OCI-LY3 (cell line): ENCODE measurements around the gene CAMK2G.
A peak's percentile ranks its signal among the peaks of the same experiment; 100 is the strongest.

ENCODE experiments used
- H2AFZ ChIP-seq: fragments of 200-600, 300-600 bp; shearing (Covaris generic); 2 replicates; pipeline ENCODE4 v1.6.0; 2014; ENCODE audit warnings: antibody characterized with exemption, low read depth, low read length
- H3K27ac ChIP-seq: fragments of 200-600, 300-600 bp; sonication (generic); 2 replicates; pipeline ENCODE4 v1.5.1; 2014; ENCODE audit warnings: mild to moderate bottlenecking, low read length, moderate library complexity, mixed read lengths
- H3K27me3 ChIP-seq: fragments of 200-600, 300-600 bp; sonication (generic); 2 replicates; pipeline ENCODE4 v1.6.1; 2014; ENCODE audit warnings: low read depth, low read length, mixed read lengths
- H3K36me3 ChIP-seq: fragments of 200-600, 300-600 bp; sonication (generic); replicated peaks from 2 replicates; pipeline ENCODE3; 2014; ENCODE audit warnings: low read depth, low read length, mixed read lengths
- H3K4me1 ChIP-seq: fragments of 300-600, 200-600 bp; sonication (generic); 2 replicates; pipeline ENCODE4 v1.6.1; 2014; ENCODE audit warnings: low read length, mixed read lengths
- H3K4me2 ChIP-seq: fragments of 200-600, 300-600 bp; sonication (generic); 2 replicates; pipeline ENCODE4 v1.6.1; 2014; ENCODE audit warnings: low read length, mixed read lengths
- H3K4me3 ChIP-seq: fragments of 300-600, 200-600 bp; sonication (generic); 2 replicates; pipeline ENCODE4 v1.5.1; 2014; ENCODE audit warnings: antibody characterized with exemption, mild to moderate bottlenecking, low read length, moderate library complexity
- H3K79me2 ChIP-seq: fragments of 300-600, 200-600 bp; shearing (Covaris generic); 2 replicates; pipeline ENCODE4 v1.6.1; 2014; ENCODE audit warnings: mild to moderate bottlenecking, low read length, mixed read lengths
- H3K9ac ChIP-seq: fragments of 300-600, 200-600 bp; shearing (Covaris generic); 2 replicates; pipeline ENCODE4 v1.6.0; 2014; ENCODE audit warnings: mild to moderate bottlenecking, low read length, moderate library complexity
- H3K9me3 ChIP-seq: fragments of 200-600, 300-600 bp; shearing (Covaris generic); 2 replicates; pipeline ENCODE4 v1.6.1; 2014; ENCODE audit warnings: low read length, mixed read lengths; ENCODE audit not compliant: insufficient read depth
- H4K20me1 ChIP-seq: fragments of 200-600, 300-600 bp; sonication (generic); 2 replicates; pipeline ENCODE4 v1.6.1; 2016; ENCODE audit warnings: low read length, mixed read lengths; ENCODE audit not compliant: insufficient read depth
- CTCF ChIP-seq: fragments of 200-600, 300-600 bp; sonication (generic); IDR thresholded peaks from 2 replicates; pipeline ENCODE4 v1.5.1; 2014; ENCODE audit warnings: antibody characterized with exemption, low read length, low read depth
- EZH2phosphoT487 ChIP-seq: fragments of 200-600 bp; shearing (Covaris generic); IDR thresholded peaks from 2 replicates; pipeline ENCODE4 v1.6.1; 2018; ENCODE audit warnings: antibody characterized with exemption, mixed run types, low read depth

CAMK2G gene

DNA sequence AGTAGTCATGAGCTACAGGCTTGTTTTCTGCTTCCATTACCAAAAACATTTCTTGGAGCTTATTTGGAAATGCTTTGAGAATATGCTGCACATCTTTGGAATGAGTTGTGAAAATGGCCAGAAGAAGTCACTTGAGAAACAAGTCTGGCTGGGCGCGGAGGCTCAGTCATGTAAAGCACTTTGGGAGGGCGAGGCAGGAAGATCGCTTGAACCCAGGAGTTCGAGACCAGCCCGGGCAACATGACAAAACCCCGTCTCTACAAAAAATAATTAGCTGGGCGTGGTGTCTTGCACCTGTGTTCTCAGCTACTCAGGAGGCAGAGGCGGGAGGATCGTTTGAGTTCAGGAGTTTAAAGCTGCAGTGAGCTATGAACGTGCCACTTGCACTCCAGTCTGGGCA is 93.4 kb downstream of the CAMK2G start:
- Histone ChIP-seq H3K4me2 (peak overlapping the region; percentile 93), H3K36me3 (peaks cover 9% of the 10 kb centered on the region), H3K79me2 (peaks cover 67% of the 10 kb centered on the region), H4K20me1 (no peaks in the 10 kb centered on the region), H3K9me3 (no peaks in the 10 kb centered on the region), H3K27me3 (no peaks in the 10 kb centered on the region), H3K9ac (peak overlapping the region; percentile 73), H3K27ac (no peak overlapping the region), H2AFZ (no peak overlapping the region), H3K4me1 (peaks cover 25% of the 10 kb centered on the region), H3K4me3 (peak overlapping the region; percentile 97)
- TF ChIP-seq EZH2phosphoT487 (no peak), CTCF (no peak)

- H4K20me1 ChIP-seq = 0 out of 2 replicates have a peak, but pooled peaks cover 4% of the 10 kb centered on the region
- peaks cover 70% of the 10 kb centered on the region for H3K79me2 ChIP-seq
- H3K9me3 ChIP-seq = no peaks in the 10 kb centered on the region
- H3K4me1 ChIP-seq = peaks cover 27% of the 10 kb centered on the region
- H3K9ac ChIP-seq = no peak overlapping the region
- no peak overlapping the region for H3K27ac ChIP-seq
- H2AFZ ChIP-seq = no peak overlapping the region
- no peaks in the 10 kb centered on the region for H3K27me3 ChIP-seq
- H3K4me2 ChIP-seq = peak overlapping the region; percentile 93
- TF ChIP-seq EZH2phosphoT487 = no peak
- TF ChIP-seq CTCF = no peak
- peak overlapping the region; percentile 97; the same call in 1 of the 2 replicates for H3K4me3 ChIP-seq
- peaks cover 16% of the 10 kb centered on the region for H3K36me3 ChIP-seq
Observed at GRCh38 chr10:73780301-73780700, 94.1 kb downstream of the CAMK2G start.

DNA sequence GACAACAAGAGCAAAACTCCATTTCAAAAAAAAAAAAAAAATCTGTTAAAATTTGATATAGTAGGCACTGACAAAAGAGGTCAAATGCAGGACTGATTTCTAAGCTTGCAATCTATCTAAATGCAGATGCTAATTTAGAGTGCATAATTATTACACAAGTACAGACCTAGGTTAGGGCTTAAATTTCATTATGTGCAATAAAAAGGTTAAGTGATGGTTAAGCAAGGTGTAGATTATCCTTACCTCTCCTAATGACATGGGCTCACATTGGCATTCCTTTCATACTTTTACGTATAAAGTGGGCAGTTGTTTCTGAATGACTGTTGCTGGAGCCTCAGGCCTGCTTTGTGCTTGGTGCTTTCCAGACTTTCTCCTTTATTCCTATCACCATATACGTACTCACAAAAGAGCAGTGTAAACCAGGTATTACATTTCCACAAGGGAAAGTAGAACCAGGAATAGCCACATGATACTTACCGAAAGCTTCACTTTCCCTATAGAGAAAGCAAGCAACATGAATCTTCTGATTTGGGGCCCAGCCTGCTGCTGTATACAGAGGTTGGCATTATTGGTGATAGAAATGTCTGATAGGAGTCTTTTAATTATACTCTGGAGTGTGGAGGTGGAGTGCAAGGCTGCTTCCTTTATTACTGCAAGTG is 94.7 kb downstream of the CAMK2G start:
- Histone ChIP-seq H3K4me3 (no peak overlapping the region), H3K27me3 (no peaks in the 10 kb centered on the region), H3K4me2 (no peak overlapping the region), H2AFZ (no peak overlapping the region), H3K9me3 (no peaks in the 10 kb centered on the region), H3K79me2 (peaks cover 75% of the 10 kb centered on the region), H4K20me1 (0 out of 2 replicates have a peak, but pooled peaks cover 7% of the 10 kb centered on the region), H3K4me1 (peaks cover 29% of the 10 kb centered on the region), H3K27ac (no peak overlapping the region), H3K9ac (no peak overlapping the region), H3K36me3 (peaks cover 18% of the 10 kb centered on the region)
- TF ChIP-seq CTCF (no peak), EZH2phosphoT487 (no peak)

DNA sequence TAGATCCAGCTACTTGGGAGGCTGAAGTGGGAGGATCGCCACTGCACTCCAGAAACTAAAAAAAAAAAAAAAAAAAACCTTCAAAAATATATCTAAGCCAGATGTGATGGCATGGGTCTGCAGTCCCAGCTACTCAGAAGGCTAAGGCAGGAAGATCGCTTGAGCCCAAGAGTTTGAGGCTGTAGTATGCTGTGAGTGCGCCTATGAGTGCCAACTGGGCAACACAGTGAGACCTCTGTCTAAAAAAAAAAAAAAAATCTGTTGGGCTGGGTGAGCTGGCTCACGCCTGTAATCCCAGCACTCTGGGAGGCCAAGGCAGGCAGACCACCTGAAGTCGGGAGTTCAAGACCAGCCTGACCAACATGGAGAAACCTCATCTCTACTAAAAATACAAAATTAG is 95.3 kb downstream of the CAMK2G start:
- peaks cover 19% of the 10 kb centered on the region for H3K36me3 ChIP-seq
- no peak overlapping the region for H3K27ac ChIP-seq
- H3K9me3 ChIP-seq = no peaks in the 10 kb centered on the region
- H3K4me1 ChIP-seq = peaks cover 30% of the 10 kb centered on the region
- H3K4me2 ChIP-seq = no peak overlapping the region
- no peak overlapping the region for H3K9ac ChIP-seq
- no peak overlapping the region for H3K4me3 ChIP-seq
- 0 out of 2 replicates have a peak, but pooled peaks cover 7% of the 10 kb centered on the region for H4K20me1 ChIP-seq
- H2AFZ ChIP-seq = no peak overlapping the region
- H3K27me3 ChIP-seq = no peaks in the 10 kb centered on the region
- no peak for TF ChIP-seq EZH2phosphoT487
- TF ChIP-seq CTCF = no peak
- H3K79me2 ChIP-seq = peaks cover 75% of the 10 kb centered on the region
